Left lobe of liver (tissue), 2 donors: Measurements from ENCODE around the gene MMP23B. TPM values are rescaled to one million over a fixed set of nuclear protein-coding genes. Genes with fewer than 3 reads are reported as not detected.
"Not testable (repeated sequence)": the region's sequence is repeated elsewhere in the genome, so short reads cannot be mapped to it uniquely, and the experiment has no call there.

Source experiments
- ATAC-seq: fragments of 200-7000 bp; cut with Tn5 transposase; one replicate; pipeline ENCODE4 v1.9.1; 2020; ENCODE audit warnings: mild to moderate bottlenecking, moderate library complexity
- DNase-seq: peaks from one replicate; pipeline ENCODE4 v3.0.0-alpha.2; 2020; ENCODE audit warnings: low spot score
- total RNA-seq: library from RNA; stranded (reverse); gene quantifications from one replicate; pipeline ENCODE4 v1.2.1, GENCODE V29; 2021
- donor health status: DM: no; HTN: no; CAD: no; lungs with moderate emphysema.
- donor health status: DM: no; HTN: yes; CAD: no.

Gene MMP23B
- total RNA-seq, result 1.6 TPM

DNA sequence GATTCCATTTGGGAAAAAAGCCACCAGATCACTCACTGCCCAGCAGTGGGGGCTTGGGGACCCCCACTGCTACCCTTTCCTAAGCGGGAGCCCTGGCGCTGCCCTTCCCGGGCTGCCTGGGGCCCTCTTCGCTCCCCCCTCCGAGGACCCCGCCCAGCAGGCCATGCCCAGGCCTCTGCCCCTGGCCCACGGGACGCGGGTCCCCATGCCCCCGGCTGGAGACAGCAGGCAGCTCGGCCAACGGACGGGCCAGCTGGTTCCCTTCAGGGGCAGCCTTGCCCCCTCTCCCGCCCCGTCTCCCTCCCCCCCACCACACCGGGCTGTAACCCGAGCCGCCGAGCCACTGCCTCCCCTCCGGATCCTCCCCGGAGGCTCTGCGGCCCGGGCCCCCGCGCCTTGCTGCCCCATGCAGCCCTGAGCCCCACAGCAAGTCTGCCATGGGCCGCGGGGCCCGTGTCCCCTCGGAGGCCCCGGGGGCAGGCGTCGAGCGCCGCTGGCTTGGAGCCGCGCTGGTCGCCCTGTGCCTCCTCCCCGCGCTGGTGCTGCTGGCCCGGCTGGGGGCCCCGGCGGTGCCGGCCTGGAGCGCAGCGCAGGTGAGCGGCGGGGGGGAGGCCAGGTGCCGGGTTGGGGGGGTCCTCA lies at the start of gene MMP23B:
Gene MMP23B, plus strand, starts transcription at position 392 of the 639 bp plus-strand sequence. Its CDS starts 46 bp downstream, at position 438.
- peak; percentile 43 for DNase-seq
- no peak for ATAC-seq

DNA sequence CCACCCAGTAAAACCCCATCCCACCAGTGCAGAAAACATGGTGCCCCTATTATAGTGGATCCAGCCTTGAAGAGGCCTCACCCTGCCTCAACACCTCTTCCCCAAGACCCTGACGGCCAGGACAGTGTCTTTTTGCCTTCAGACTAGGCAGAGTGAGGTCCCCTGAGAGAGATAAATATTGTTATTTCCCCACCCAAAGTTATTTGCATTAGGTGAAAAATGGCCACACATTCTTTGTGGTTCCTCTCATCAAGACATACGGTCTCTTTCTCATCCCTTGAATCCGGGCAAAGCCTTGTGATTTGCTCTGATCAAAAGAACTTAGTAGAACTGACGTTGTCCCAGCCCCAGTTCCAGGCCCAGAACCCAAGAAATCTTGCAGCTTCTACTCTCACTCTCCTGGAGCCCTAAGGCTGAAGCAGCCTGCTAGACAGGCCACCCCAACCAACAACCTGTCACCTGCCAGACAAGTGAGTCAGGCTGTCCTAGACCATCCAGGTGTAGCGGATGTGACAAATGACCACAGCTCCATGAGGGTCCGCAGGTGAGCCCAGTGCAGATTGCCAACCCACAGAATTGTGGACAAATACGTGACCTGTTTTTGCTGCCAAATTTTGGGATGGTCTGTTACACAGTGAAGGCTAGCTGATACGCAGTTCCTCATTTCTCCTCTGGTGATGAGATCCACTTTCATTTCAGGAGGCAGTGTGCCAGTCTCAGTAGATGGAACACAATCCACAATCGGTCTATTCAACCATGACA lies 49.2 kb upstream of the MMP23B start:
- ATAC-seq (no peak), DNase-seq (no peak)

DNA sequence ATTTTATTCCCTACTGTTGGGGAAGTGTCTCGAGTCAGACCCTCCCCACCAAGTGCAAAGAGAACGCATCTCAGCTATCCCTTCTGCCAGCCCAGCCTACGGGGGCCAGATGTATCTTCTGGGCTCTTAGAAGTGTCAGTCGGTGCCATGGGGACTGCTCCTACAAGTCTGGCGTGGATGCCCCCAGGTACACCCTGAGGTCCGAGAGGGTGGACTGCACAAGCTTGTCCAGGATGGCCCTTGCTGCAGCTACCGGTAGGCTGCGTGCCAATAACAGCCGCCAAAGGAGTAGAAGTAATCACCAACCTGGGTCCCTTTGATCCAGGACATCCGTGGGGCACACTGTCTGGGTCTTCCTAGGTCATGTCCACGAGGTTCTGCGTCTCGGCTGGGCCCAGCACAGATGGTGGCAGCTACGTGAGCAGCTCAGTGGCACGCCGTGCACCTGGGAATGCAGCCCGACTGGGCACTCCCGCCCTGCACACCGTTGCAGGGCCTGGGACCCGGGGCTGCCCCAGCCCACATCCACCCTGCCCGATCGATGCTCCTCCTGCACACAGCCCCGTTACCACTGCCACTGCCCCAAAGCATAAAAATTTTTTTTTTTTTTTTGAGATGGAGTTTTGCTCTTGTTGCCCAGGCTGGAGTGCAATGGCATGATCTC lies 48.5 kb upstream of the MMP23B start:
- ATAC-seq (no peak), DNase-seq (no peak)

- no peak for ATAC-seq
- DNase-seq, result no peak
These were observed 40.5 kb upstream of the MMP23B start for GRCh38 chr1:1591452-1591851.

- DNase-seq (no peak), ATAC-seq (no peak)
These were observed 38.0 kb upstream of the MMP23B start for GRCh38 chr1:1593834-1594601.

DNA sequence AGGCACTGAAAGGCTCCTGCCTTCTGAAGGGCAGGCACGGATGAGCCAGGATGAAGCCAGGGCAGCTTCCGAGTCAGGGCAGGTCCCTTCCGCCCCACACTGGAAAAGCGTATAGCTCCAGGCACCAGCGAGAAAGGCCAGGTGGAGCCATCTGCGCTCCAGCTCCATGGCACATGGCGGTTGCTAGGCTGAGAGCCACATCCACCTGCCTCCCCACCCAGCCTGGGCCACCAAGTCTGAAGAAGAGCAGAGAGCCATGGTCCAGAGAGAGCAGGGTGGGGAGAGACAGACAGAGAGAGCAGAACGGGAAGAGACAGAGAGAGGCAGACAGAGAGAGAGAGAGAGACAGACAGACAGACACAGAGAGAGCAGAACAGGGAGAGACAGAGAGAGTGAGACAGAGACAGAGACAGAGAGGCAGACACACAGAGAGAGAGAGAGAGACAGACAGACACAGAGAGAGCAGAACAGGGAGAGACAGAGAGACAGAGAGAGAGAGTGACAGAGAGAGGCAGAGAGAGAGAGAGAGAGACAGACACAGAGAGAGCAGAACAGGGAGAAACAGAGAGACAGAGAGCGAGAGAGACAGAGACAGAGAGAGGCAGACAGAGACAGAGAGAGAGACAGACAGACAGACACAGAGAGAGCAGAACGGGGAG lies 37.2 kb upstream of the MMP23B start:
- no peak for ATAC-seq
- DNase-seq, result no peak

DNA sequence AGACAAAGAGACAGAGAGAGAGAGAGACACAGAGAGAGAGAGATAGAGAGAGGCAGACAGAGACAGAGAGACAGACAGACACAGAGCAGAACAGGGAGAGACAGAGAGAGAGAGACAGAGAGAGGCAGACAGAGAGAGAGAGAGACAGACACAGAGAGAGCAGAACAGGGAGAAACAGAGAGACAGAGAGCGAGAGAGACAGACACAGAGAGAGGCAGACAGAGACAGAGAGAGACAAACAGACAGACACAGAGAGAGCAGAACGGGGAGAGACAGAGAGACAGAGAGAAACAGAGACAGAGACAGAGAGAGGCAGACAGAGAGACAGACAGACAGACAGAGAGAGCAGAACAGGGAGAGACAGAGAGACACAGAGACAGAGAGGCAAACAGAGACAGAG lies 36.6 kb upstream of the MMP23B start:
- ATAC-seq, DNase-seq: not testable (repeated sequence)

DNA sequence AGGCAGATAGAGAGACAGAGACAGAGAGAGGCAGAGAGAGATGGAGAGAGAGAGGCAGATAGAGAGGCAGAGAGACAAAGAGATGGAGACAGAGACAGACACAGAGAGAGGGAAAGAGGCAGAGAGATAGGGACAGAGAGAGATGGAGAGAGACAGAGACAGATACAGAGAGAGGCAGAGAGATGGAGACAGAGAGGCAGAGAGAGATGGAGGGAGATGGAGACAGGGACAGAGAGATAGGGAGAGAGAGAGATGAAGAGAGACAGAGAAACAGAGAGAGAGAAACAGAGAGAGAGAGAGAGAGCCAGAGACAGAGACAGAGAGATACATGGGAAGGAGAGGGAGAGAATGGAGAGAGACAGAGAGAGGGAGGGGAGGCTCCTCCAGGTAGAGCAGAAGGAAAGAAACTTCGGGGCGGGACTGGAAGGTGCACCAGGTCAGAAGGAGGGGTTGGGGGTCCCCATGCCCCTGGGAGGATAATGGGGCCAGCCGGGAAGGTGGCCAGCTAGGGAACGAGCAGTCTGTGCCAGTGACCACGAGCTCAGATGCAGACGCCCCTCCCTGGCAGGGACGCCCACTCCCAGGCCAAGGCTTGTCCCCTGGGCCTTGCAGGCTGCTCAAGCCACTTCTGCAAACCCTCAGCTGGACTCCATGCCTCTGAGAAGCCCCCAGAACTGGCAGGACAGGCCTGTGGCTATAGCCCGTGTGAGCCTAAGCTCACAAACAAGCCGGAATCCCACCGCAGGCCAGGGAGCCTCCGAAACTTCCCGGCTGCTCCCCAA lies 35.3 kb upstream of the MMP23B start:
- DNase-seq, result no peak

GRCh38 chr1:1597275-1597930 lies 34.6 kb upstream of the MMP23B start:
- DNase-seq (no peak), ATAC-seq (peak; percentile 48)

More for the DNA sequence above, 35.3 kb upstream of the MMP23B start:
- ATAC-seq, result no peak

- no peak for ATAC-seq
These were observed 33.8 kb upstream of the MMP23B start for GRCh38 chr1:1598051-1598719.

DNA sequence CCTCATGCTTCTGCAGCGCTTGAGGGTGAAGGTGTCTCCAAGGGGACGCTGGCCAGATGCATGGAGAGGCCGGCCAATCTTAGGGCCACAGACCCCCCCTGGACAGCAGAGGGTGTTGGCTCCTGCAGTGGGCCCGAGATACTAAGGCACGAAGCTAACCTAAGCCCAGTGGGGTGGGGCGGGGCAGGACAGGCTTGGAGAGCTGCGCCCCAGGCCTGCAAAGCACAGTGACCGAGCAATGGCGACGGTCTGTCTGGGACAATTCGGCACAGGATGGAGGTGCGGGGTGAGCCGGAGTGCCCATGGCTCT lies 33.3 kb upstream of the MMP23B start:
- ATAC-seq (no peak), DNase-seq (no peak)

More at GRCh38 chr1:1598051-1598719, 33.8 kb upstream of the MMP23B start:
- no peak for DNase-seq

- DNase-seq (no peak), ATAC-seq (peak; percentile 44)
These were observed 32.7 kb upstream of the MMP23B start for GRCh38 chr1:1599030-1599934.

- DNase-seq (no peak), ATAC-seq (peak; percentile 48)
These were observed 31.8 kb upstream of the MMP23B start, which contains the start of gene FNDC10 for GRCh38 chr1:1599935-1600860. Gene FNDC10 (minus strand): TSS chr1:1600135. CDS start chr1:1600015, 120 bp downstream.

GRCh38 chr1:1600861-1601563 lies 31.0 kb upstream of the MMP23B start:
- DNase-seq (no peak), ATAC-seq (no peak)

DNA sequence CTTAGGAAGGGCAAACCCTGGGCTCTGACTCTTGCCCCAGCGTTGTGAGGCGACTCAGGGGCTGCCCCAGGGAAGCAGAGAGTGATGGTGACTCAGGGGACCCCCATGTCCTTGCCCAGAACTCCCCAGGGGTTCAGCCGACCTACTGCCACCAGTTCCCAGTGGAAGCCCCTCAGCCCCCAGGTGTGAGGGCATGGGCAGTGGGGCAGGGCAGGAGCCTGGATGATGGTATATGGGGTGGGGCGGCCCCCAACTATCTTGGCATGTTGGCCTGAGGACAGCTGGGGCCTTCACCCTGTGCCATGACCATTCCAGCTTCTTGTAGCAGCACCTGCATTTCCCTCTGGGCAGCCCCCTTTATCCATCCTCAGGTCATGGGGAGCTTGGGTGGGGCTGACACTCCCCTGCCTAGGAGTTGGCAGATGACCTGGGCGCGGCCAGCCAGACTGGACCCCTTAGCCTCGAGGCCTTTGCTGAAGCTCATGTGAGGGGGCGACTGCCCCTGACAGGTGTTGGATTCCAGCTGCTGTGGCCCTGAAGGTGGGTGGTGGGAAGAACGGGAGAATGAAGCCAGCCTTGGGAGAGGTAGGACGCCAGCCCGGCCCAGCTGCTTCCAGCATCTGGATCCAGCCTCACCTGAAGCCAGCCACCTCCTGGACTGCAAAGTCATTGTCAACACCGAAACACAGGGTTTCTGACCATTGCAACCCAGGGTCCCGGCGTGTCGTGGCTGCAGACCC lies 30.2 kb upstream of the MMP23B start:
- ATAC-seq (no peak), DNase-seq (no peak)
